Right atrium auricular region (tissue), 2 donors: ENCODE measurements around the gene GRIP1. TPM values are rescaled to one million over a fixed set of nuclear protein-coding genes. Genes with fewer than 3 reads are reported as not detected.

Source experiments
- DNase-seq: peaks from one replicate; pipeline ENCODE4 v3.0.0-alpha.2; 2019; ENCODE audit warnings: low spot score
- H3K27ac ChIP-seq, 2 donors: fragments of 200-600 bp; sonication (generic); 1 replicate in 1 of 2; 2 replicates in 1 of 2; pipeline ENCODE4 v1.5.1; 2016 to 2019
- H3K27me3 ChIP-seq, 2 donors: fragments of 200-600 bp; sonication (generic); one replicate each; pipeline versions ENCODE4 v1.5.1 to v1.6.0; 2017 to 2019
- H3K36me3 ChIP-seq: fragments of 200-600 bp; sonication (generic); one replicate; pipeline ENCODE4 v1.5.1; 2016
- H3K4me1 ChIP-seq, 2 donors: fragments of 200-600 bp; sonication (generic); one replicate each; pipeline versions ENCODE4 v1.5.1 to v1.6.0; 2017 to 2019
- H3K4me3 ChIP-seq, 2 donors: fragments of 200-600 bp; sonication (generic); 1 replicate in 1 of 2; 2 replicates in 1 of 2; pipeline ENCODE4 v1.5.1; 2017 to 2019; ENCODE audit warnings: mild to moderate bottlenecking in 1 of 2, moderate library complexity in 1 of 2
- H3K9me3 ChIP-seq, 2 donors: fragments of 200-600 bp; sonication (generic); one replicate each; pipeline ENCODE4 v1.5.1; 2019
- CTCF ChIP-seq, 2 donors: fragments of 200-600 bp; sonication (generic); IDR thresholded peaks; one replicate each; pipeline ENCODE4 v1.5.1; 2019; ENCODE audit warnings: antibody characterized with exemption in 2 of 2
- total RNA-seq, 2 donors: library from RNA; depleted of rRNA; stranded (reverse); fragments of >200 nt; gene quantifications; one replicate each; pipeline ENCODE4 v1.1.0, GENCODE V29; 2016

Gene GRIP1
- total RNA-seq, 2 donors from 2014 or later: 5.3 to 12.6 TPM

- no peaks in the 10 kb centered on the region for H3K9me3 ChIP-seq
- no peak for TF ChIP-seq CTCF (IDR thresholded peaks at IDR 0.05)
- DNase-seq: no peak
- H3K4me3 ChIP-seq: no peak overlapping the region
- H3K27me3 ChIP-seq: no peaks in the 10 kb centered on the region
- H3K36me3 ChIP-seq: no peaks in the 10 kb centered on the region
- no peak overlapping the region for H3K27ac ChIP-seq
- H3K4me1 ChIP-seq: peaks cover 0 to 7% of the 10 kb centered on the region in 2 donors
Observed at GRCh38 chr12:66676241-66676640, 2.6 kb downstream of the GRIP1 start.

GRCh38 chr12:66674495-66675122 is 4.3 kb downstream of the GRIP1 start:
- no peak for TF ChIP-seq CTCF (IDR thresholded peaks at IDR 0.05)
- H3K4me3 ChIP-seq: no peak overlapping the region
- H3K27me3 ChIP-seq: no peaks in the 10 kb centered on the region

GRCh38 chr12:66669541-66669940 is 9.3 kb downstream of the GRIP1 start:
- Histone ChIP-seq H3K36me3 (no peaks in the 10 kb centered on the region), H3K27ac (no peak overlapping the region), H3K9me3 (no peaks in the 10 kb centered on the region), H3K27me3 (no peaks in the 10 kb centered on the region), H3K4me1 (no peaks in the 10 kb centered on the region), H3K4me3 (no peak overlapping the region)
- DNase-seq: no peak
- no peak for TF ChIP-seq CTCF (IDR thresholded peaks at IDR 0.05)

More at GRCh38 chr12:66674495-66675122, 4.3 kb downstream of the GRIP1 start:
- no peak for DNase-seq
- Histone ChIP-seq H3K36me3 (no peaks in the 10 kb centered on the region), H3K27ac (no peak overlapping the region), H3K9me3 (no peaks in the 10 kb centered on the region), H3K4me1 (peaks cover 0 to 7% of the 10 kb centered on the region in 2 donors)

- Histone ChIP-seq H3K4me1 (no peaks in the 10 kb centered on the region), H3K27me3 (no peaks in the 10 kb centered on the region), H3K36me3 (no peaks in the 10 kb centered on the region), H3K9me3 (no peaks in the 10 kb centered on the region), H3K4me3 (no peak overlapping the region), H3K27ac (no peak overlapping the region)
- no peak for DNase-seq
- TF ChIP-seq CTCF (IDR thresholded peaks at IDR 0.05): no peak
Observed at GRCh38 chr12:66668311-66668710, 10.6 kb downstream of the GRIP1 start.

- no peak for TF ChIP-seq CTCF (IDR thresholded peaks at IDR 0.05)
- DNase-seq: no peak
- Histone ChIP-seq H3K36me3 (no peaks in the 10 kb centered on the region), H3K27me3 (no peaks in the 10 kb centered on the region), H3K4me1 (peaks cover 0 to under 1% of the 10 kb centered on the region in 2 donors), H3K27ac (no peak overlapping the region), H3K4me3 (no peak overlapping the region), H3K9me3 (no peaks in the 10 kb centered on the region)
Observed at GRCh38 chr12:66667906-66668305, 11.0 kb downstream of the GRIP1 start.

GRCh38 chr12:66666481-66666880 is 12.4 kb downstream of the GRIP1 start:
- no peak overlapping the region for H3K27ac ChIP-seq
- no peaks in the 10 kb centered on the region for H3K9me3 ChIP-seq
- H3K36me3 ChIP-seq: no peaks in the 10 kb centered on the region
- no peaks in the 10 kb centered on the region for H3K27me3 ChIP-seq
- DNase-seq: no peak
- H3K4me1 ChIP-seq: peaks cover 0 to 3% of the 10 kb centered on the region in 2 donors
- H3K4me3 ChIP-seq: no peak overlapping the region
- TF ChIP-seq CTCF (IDR thresholded peaks at IDR 0.05): no peak
